ENCODE data around the gene NCAM1.

- TF ChIP-seq CTCF (IDR thresholded peaks at IDR 0.05 in 8 of 11, conservative IDR thresholded peaks at IDR 0.05 in 3 of 11) (no peak), POLR2A (IDR thresholded peaks at IDR 0.05) (no peak), POLR2AphosphoS5 (IDR thresholded peaks at IDR 0.05) (no peak)
These were observed 87.9 kb downstream of the NCAM1 start for GRCh38 chr11:113048820-113049768.

Data from spleen (tissue), 7 donors.